Measurements from ENCODE around the gene FAM83E. TPM values are rescaled to one million over a fixed set of nuclear protein-coding genes. Genes with fewer than 3 reads are reported as not detected.

Gene FAM83E
- total and polyA plus RNA-seq, 2 of the 8 experiments (the other 6 are each of a cell fraction or from before 2014, with no cell fraction given): 1.8 to 5.3 TPM

DNA sequence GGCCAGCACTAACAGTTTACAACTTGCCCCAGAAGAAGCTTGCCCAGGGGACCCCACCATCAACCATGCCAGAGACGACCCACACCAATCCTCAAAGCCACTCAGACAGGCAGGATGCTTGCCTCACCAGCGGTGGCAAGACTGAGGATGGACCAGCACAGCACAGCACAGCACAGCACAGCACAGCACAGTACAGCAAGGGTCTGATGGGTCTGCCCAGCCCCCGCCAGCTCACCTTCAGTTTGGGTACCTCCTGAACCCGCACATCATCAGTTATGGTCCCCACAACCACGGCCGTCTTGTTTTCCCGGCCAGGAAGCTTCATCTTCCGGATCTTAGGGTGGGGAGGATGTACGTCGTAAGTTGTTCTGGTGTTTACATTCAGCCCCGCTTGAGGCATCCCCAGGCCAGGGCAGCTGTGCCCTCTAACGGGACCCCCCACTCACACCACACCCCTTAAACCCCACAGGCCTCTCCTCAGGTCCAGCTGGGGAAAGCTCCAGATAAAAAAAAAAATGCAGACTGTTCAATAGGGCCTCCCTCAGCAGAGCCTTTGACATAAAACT, 1.7 kb upstream of the FAM83E start:
- Histone ChIP-seq H3K4me1 (replicated peaks in 1 of 4; ENCODE audit: control insufficient read depth in 3 of 4, insufficient read depth in 4 of 4, low read length in 3 of 4) (peaks cover 3 to 45% (median 36%) of the 10 kb centered on the region in 4 experiments), H3K27ac (ENCODE audit: low read depth, low read length) (0 out of 2 replicates have a peak overlapping the region, but pooled peaks have one; percentile 80), H3K36me3 (ENCODE audit: control insufficient read depth in 2 of 4, insufficient read depth in 4 of 4, low read length in 3 of 4) (peaks cover 17 to 32% (median 21%) of the 10 kb centered on the region in 4 experiments), H4K20me1 (replicated peaks in 1 of 2; ENCODE audit: control insufficient read depth in 1 of 2, insufficient read depth in 2 of 2, low read length in 2 of 2) (peaks cover 25 to 39% of the 10 kb centered on the region in 2 experiments), H3K4me2 (ENCODE audit: insufficient read depth in 1 of 2, low read depth in 2 of 2, low read length in 2 of 2) (peak overlapping the region; percentile 64 to 84; a peak in 3 of 4 replicates), H3K9ac (replicated peaks in 1 of 4; ENCODE audit: extremely low read depth in 1 of 4, low read depth in 3 of 4, low read length in 3 of 4) (peak overlapping the region in 2 of 4 experiments; percentile 13 to 24; a peak in 3 of 7 replicates), H3K79me1 (ENCODE audit: low read depth, low read length) (peaks cover 4% of the 10 kb centered on the region; the same call in 1 of the 2 replicates), H2BK20ac (ENCODE audit: low read length) (no peak overlapping the region), H2AFZ (ENCODE audit: low read length) (no peak overlapping the region), H3K4me3 (ENCODE audit: extremely low read depth in 1 of 4, insufficient read depth in 2 of 4, low read depth in 3 of 4, low read length in 4 of 4) (peak overlapping the region in 3 of 4 experiments; percentile 93 to 97 (median 94); a peak in 3 of 8 replicates), H4K5ac (ENCODE audit: insufficient read length, low read depth, low read length) (no peak overlapping the region), H3K79me2 (ENCODE audit: control insufficient read depth in 1 of 2, insufficient read depth in 2 of 2, low read length in 2 of 2) (peaks cover 20 to 31% of the 10 kb centered on the region in 2 experiments), H3K23me2 (ENCODE audit: low read depth, low read length) (peaks cover 4% of the 10 kb centered on the region; the same call in 1 of the 2 replicates), H2BK5ac (ENCODE audit: low read depth, low read length) (0 out of 2 replicates have a peak overlapping the region, but pooled peaks have one; percentile 3), H2BK15ac (ENCODE audit: low read length) (no peak overlapping the region), H2AK5ac (ENCODE audit: low read depth, low read length) (no peak overlapping the region), H3K9me3 (ENCODE audit: insufficient read depth in 2 of 2, low read depth in 1 of 2, low read length in 1 of 2) (no peaks in the 10 kb centered on the region), H3K14ac (ENCODE audit: insufficient read length) (no peak overlapping the region), H3K56ac (replicated peaks; ENCODE audit: insufficient read length, low read depth, low read length) (no peak overlapping the region), H2BK120ac (replicated peaks; ENCODE audit: low read depth, low read length) (no peak overlapping the region), H2BK12ac (ENCODE audit: low read depth, low read length) (no peak overlapping the region), H3K18ac (ENCODE audit: extremely low read depth, low read length) (no peak overlapping the region), H3K23ac (ENCODE audit: insufficient read length) (no peak overlapping the region), H3K27me3 (replicated peaks in 1 of 4; ENCODE audit: control insufficient read depth in 3 of 4, extremely low read depth in 1 of 4, insufficient read depth in 3 of 4, low read length in 3 of 4) (no peaks in the 10 kb centered on the region), H4K91ac (replicated peaks; ENCODE audit: insufficient read length, low read length) (no peak overlapping the region), H4K8ac (ENCODE audit: extremely low read depth, insufficient read depth, low read length) (no peak overlapping the region; the same call in 1 of the 2 replicates), H3K4ac (replicated peaks; ENCODE audit: insufficient read length, low read depth, low read length) (no peak overlapping the region)
- FAIRE-seq (no peak), DNase-seq (ENCODE audit: low read depth in 1 of 2, low spot score in 2 of 2) (no peak)
- CTCF ChIA-PET (ENCODE audit: partially characterized antibody): interaction anchor here (0.8 to 7.2 kb wide), 6 partner anchors 8 to 254 kb away, joined by 3 to 37 read pairs (median 6); partner anchors contain the start of gene SPACA4
- WGBS, 2 experiments (ENCODE audit: extremely low coverage in 1 of 2, insufficient coverage in 1 of 2, insufficient read length in 1 of 2, insufficient replicate concordance in 2 of 2, low coverage in 1 of 2, low lambda C conversion rate in 2 of 2, missing lambda C conversion rate in 1 of 2): 90% methylated on average over 12 of the region's 12 CpGs; no CpG with 5 or more reads in 1 of the 2 experiments
- POLR2A ChIA-PET (ENCODE audit: partially characterized antibody): interaction anchor here (0.6 to 30.9 kb wide), 23 partner anchors 4 to 228 kb away, joined by 3 to 788 read pairs (median 4); partner anchors contain the start of genes CA11, DBP, FAM83E and FUT2
- TF ChIP-seq, protein P1, sequence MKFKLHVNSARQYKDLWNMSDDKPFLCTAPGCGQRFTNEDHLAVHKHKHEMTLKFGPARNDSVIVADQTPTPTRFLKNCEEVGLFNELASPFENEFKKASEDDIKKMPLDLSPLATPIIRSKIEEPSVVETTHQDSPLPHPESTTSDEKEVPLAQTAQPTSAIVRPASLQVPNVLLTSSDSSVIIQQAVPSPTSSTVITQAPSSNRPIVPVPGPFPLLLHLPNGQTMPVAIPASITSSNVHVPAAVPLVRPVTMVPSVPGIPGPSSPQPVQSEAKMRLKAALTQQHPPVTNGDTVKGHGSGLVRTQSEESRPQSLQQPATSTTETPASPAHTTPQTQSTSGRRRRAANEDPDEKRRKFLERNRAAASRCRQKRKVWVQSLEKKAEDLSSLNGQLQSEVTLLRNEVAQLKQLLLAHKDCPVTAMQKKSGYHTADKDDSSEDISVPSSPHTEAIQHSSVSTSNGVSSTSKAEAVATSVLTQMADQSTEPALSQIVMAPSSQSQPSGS (IDR thresholded peaks at IDR 0.05; ENCODE audit: low read length): no peak
- no peak for TF ChIP-seq CBX5 (IDR thresholded peaks at IDR 0.05; ENCODE audit: low read depth, low read length)
- TF ChIP-seq SAP30 (IDR thresholded peaks at IDR 0.05; ENCODE audit: insufficient read depth, insufficient replicate concordance, low read length): no peak
- no peak for TF ChIP-seq CBX8 (IDR thresholded peaks at IDR 0.05; ENCODE audit: borderline replicate concordance, low read depth, low read length)
- TF ChIP-seq PHF8 (conservative IDR thresholded peaks at IDR 0.05; ENCODE audit: low read depth, low read length): no peak
- TF ChIP-seq ZNF274 (IDR thresholded peaks at IDR 0.05; ENCODE audit: borderline replicate concordance, extremely low read depth, low read length): no peak
- peak; percentile 52; the same call in 1 of the 2 replicates for TF ChIP-seq POLR2AphosphoS5 (IDR thresholded peaks at IDR 0.05; ENCODE audit: low read depth, low read length)
- no peak for TF ChIP-seq EP300 (IDR thresholded peaks at IDR 0.05; ENCODE audit: borderline replicate concordance in 1 of 2, low read depth in 2 of 2, low read length in 2 of 2)
- TF ChIP-seq TAF7 (optimal IDR thresholded peaks at IDR 0.05; ENCODE audit: borderline replicate concordance, low read depth, low read length): no peak
